Lung (tissue), 12 donors: ENCODE measurements around the gene APOBEC2. TPM values are rescaled to one million over a fixed set of nuclear protein-coding genes. Genes with fewer than 3 reads are reported as not detected.

Source experiments
- ATAC-seq: fragments of 200-7000 bp; cut with Tn5 transposase; one replicate; pipeline ENCODE4 v1.9.1; 2020; ENCODE audit warnings: moderate number of reproducible peaks; ENCODE audit not compliant: insufficient read depth, low FRiP score
- DNase-seq, 3 donors: peaks; one replicate each; pipeline ENCODE4 v3.0.0-alpha.2; 2013 to 2017
- H3K27ac ChIP-seq, 2 donors: one replicate each; pipeline ENCODE4 v1.5.1; 2013; ENCODE audit warnings: mild to moderate bottlenecking in 2 of 2, moderate library complexity in 2 of 2, control low read depth in 1 of 2, inconsistent platforms in 1 of 2, low read depth in 1 of 2, low read length in 1 of 2
- H3K27me3 ChIP-seq, 3 donors: one replicate each; pipeline ENCODE4 v1.5.1; 2013; ENCODE audit warnings: low read length in 2 of 3; ENCODE audit not compliant: control insufficient read depth in 3 of 3, insufficient read depth in 3 of 3
- H3K36me3 ChIP-seq, 4 donors: one replicate each; pipeline ENCODE4 v1.5.1; 2013; ENCODE audit warnings: low read length in 4 of 4, mild to moderate bottlenecking in 1 of 4, moderate library complexity in 1 of 4; ENCODE audit not compliant: control insufficient read depth in 4 of 4, insufficient read depth in 4 of 4
- H3K4me1 ChIP-seq, 5 donors: one replicate each; pipeline ENCODE4 v1.5.1; 2013; ENCODE audit warnings: low read length in 5 of 5, mild to moderate bottlenecking in 2 of 5, moderate library complexity in 1 of 5; ENCODE audit not compliant: control insufficient read depth in 5 of 5, insufficient read depth in 5 of 5
- H3K4me3 ChIP-seq: one replicate; pipeline ENCODE4 v1.5.1; 2013; ENCODE audit warnings: mild to moderate bottlenecking, control low read depth, moderate library complexity
- H3K9ac ChIP-seq, 2 donors: one replicate each; pipeline ENCODE4 v1.5.1; 2013; ENCODE audit warnings: low read length in 2 of 2, control low read depth in 1 of 2; ENCODE audit not compliant: insufficient read depth in 1 of 2
- H3K9me3 ChIP-seq, 4 donors: one replicate each; pipeline ENCODE4 v1.5.1; 2013; ENCODE audit warnings: low read length in 3 of 4, mild to moderate bottlenecking in 1 of 4, moderate library complexity in 1 of 4; ENCODE audit not compliant: control insufficient read depth in 4 of 4, insufficient read depth in 3 of 4
- CTCF ChIP-seq: IDR thresholded peaks from 2 replicates; pipeline ENCODE4 v1.5.1; 2012; ENCODE audit warnings: mild to moderate bottlenecking; ENCODE audit errors: control extremely low read depth, extremely low read depth
- WGBS, 2 donors: extraction: QIAGEN DNeasy Blood & Tissue Kit; methylation state at CpG; one replicate each; pipeline ENCODE4 v1.1.7; 2013; 5-methylcytosine and 5-hydroxymethylcytosine counted together
- polyA plus RNA-seq, 2 donors: library from polyadenylated mRNA; stranded (reverse); fragments of 200-250 nt; gene quantifications; one replicate each; pipeline ENCODE4 v1.2.1, GENCODE V29; 2013
- total RNA-seq, 2 donors: library from RNA; depleted of rRNA in 1 of 2; stranded (reverse); fragments of >200 nt in 1 of 2; gene quantifications; one replicate each; pipeline ENCODE4 v1.2.1, GENCODE V29; 2014 to 2021
- donor health status: control.
- donor health status: control.
- donor health status: Bipolar disorder and iron deficiency.
- donor health status: healthy.
- donor health status: DM: yes; HTN: yes; CAD: no.

Gene APOBEC2
- total and polyA plus RNA-seq, 4 donors, result 0.10 to 0.51 (median 0.37) TPM

DNA sequence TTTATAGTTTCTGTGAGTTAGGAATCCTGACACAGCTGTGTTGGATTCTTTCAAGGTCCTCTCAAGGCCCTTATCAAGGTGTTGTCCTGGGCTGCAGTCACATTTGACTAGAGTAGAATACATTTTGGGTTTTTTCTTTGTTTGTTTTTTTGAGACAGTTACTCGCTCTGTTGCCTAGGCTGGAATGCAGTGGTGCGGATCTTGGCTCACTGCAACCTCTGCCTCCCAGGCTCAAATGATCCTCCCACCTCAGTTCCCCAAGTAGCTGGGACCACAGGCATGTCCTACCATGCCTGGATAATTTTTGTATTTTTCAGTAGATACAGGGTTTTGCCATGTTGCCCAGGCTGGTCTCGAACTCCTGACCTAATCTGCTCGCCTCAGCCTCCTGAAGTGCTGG, 35.4 kb downstream of the APOBEC2 start:
- Histone ChIP-seq H3K4me3 (no peak overlapping the region), H3K27me3 (no peaks in the 10 kb centered on the region)

DNA sequence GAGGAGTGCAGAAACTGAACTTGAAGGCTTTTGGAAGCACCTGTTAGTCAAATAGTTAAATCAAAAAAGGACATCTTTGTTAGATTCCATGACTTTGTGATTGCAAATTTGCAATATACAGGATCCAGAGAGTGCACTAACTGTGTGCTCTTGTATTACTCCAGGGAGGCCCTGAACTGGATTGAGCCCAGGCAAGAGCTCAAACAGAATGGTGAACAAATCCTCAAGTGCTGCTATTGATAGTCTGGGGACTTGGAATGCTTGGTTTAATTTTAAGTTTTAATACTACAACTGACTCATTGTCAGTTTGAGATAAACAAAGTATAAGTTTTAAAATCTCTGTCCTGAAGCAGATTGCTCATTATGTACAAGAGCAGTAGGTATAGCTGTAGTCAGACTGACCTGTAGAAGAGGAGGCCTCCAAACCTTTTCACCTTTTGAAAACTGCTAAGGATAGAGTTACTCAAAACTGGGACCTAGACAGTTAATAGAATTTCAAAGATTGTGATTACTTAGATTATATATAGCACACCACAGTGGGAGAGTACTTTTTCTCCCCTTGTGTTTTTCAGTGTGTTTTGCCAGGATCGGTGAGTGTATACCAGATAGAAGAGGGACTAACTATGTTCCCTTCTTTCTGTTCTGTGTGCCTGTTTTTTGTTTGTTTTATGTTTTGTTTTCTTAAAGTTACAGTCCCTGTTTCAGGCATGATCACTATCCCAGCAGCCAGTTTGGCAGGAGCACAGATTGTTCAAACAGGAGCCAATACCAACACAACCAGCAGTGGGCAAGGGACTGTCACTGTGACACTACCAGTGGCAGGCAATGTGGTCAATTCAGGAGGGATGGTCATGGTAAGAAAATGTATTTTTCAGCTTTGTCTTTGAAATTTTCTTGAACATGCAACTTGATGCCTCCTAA, 38.1 kb downstream of the APOBEC2 start:
- Histone ChIP-seq H3K4me3 (no peak overlapping the region), H3K9me3 (no peaks in the 10 kb centered on the region), H3K27me3 (no peaks in the 10 kb centered on the region), H3K4me1 (peaks cover 0 to 2% (median 0%) of the 10 kb centered on the region in 5 donors), H3K27ac (no peak overlapping the region), H3K36me3 (peaks cover 27 to 62% (median 36%) of the 10 kb centered on the region in 4 donors), H3K9ac (no peak overlapping the region)
- no peak for ATAC-seq
- no peak for DNase-seq
- 33 to 49% methylated on average over 1 of the region's 1 CpG for WGBS, 2 donors
- no peak for TF ChIP-seq CTCF

More for the DNA sequence above, 35.4 kb downstream of the APOBEC2 start:
- DNase-seq, result no peak
- Histone ChIP-seq H3K9me3 (no peaks in the 10 kb centered on the region), H3K4me1 (peaks cover 0 to 2% (median 0%) of the 10 kb centered on the region in 5 donors), H3K36me3 (peaks cover 17 to 54% (median 33%) of the 10 kb centered on the region in 4 donors), H3K27ac (no peak overlapping the region), H3K9ac (no peak overlapping the region)
- WGBS, 2 donors, result 96 to 98% methylated on average over 4 of the region's 4 CpGs
- no peak for ATAC-seq
- no peak for TF ChIP-seq CTCF

GRCh38 chr6:41092421-41093140, 39.6 kb downstream of the APOBEC2 start:
- Histone ChIP-seq H3K27me3 (no peaks in the 10 kb centered on the region), H3K27ac (no peak overlapping the region), H3K36me3 (peaks cover 36 to 69% (median 47%) of the 10 kb centered on the region in 4 donors), H3K9me3 (no peaks in the 10 kb centered on the region), H3K4me1 (peaks cover 0 to 2% (median 0%) of the 10 kb centered on the region in 5 donors), H3K9ac (no peak overlapping the region), H3K4me3 (no peak overlapping the region)
- no peak for TF ChIP-seq CTCF
- WGBS, 2 donors, result 92 to 94% methylated on average over 4 of the region's 4 CpGs
- peak in 1 of 3 donors; percentile 22 for DNase-seq
- ATAC-seq, result no peak
